Measurements from ENCODE around the gene LOXL1.

DNA sequence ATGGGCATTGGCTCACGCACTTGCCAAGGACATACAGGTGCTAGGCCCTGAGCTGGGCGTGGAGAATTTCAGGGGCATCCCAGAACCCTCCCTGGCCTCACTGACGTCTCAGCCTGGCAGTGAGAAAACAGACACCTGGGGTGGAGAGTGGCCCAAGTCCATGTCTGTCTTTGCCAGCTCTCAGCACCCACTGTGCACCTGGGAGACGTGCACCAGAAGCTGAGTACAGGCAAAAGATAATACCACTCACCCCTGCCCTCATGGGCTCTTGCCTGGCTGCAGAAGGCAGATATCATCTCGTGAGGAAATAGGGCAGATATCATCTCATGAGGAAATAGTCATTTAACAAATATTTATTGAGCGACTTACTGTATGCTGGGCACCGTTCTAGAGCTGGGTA, 8.0 kb downstream of the LOXL1 start:
- TF ChIP-seq, protein P1, sequence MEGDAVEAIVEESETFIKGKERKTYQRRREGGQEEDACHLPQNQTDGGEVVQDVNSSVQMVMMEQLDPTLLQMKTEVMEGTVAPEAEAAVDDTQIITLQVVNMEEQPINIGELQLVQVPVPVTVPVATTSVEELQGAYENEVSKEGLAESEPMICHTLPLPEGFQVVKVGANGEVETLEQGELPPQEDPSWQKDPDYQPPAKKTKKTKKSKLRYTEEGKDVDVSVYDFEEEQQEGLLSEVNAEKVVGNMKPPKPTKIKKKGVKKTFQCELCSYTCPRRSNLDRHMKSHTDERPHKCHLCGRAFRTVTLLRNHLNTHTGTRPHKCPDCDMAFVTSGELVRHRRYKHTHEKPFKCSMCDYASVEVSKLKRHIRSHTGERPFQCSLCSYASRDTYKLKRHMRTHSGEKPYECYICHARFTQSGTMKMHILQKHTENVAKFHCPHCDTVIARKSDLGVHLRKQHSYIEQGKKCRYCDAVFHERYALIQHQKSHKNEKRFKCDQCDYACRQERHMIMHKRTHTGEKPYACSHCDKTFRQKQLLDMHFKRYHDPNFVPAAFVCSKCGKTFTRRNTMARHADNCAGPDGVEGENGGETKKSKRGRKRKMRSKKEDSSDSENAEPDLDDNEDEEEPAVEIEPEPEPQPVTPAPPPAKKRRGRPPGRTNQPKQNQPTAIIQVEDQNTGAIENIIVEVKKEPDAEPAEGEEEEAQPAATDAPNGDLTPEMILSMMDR (optimal IDR thresholded peaks at IDR 0.05 in 1 of 3, IDR thresholded peaks at IDR 0.05 in 1 of 3, conservative IDR thresholded peaks at IDR 0.05 in 1 of 3; ENCODE audit: extremely low read depth in 1 of 3, insufficient read depth in 2 of 3, low read length in 3 of 3), result no peak
- no peak for TF ChIP-seq EZH2 (IDR thresholded peaks at IDR 0.05; ENCODE audit: low read length)

Measured in keratinocyte (primary cell).